Measurements from ENCODE around the gene EIF4EBP2. TPM values are rescaled to one million over a fixed set of nuclear protein-coding genes. Genes with fewer than 3 reads are reported as not detected.
A peak's percentile ranks its signal among the peaks of the same experiment; 100 is the strongest.

The EIF4EBP2 gene
- total and polyA plus RNA-seq, 4 donors = 25.7 to 70.0 (median 33.0) TPM

DNA sequence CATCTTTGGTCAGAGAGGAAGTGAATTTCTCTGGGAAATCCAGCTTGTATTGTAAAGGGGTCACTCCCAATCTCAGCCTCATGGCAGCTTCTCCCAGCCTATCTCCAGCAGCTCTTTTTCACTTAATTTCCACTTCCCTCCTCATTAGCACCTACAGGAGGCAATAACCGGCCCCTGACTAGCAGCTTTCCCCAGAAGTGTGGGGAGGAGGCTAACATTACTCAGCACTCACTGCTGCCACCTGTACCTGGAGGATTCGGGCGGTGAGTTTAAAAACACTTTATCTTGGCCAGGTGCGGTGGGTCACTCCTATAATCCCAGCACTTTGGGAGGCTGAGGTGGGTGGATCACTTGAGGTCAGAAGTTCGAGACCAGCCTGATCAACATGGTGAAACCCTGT is 33.8 kb downstream of the EIF4EBP2 start (continued):
- TF ChIP-seq, protein P1, sequence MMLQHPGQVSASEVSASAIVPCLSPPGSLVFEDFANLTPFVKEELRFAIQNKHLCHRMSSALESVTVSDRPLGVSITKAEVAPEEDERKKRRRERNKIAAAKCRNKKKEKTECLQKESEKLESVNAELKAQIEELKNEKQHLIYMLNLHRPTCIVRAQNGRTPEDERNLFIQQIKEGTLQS (IDR thresholded peaks at IDR 0.05) = no peak
- no peak for TF ChIP-seq HNF4G (IDR thresholded peaks at IDR 0.05)
- TF ChIP-seq HNF4A (conservative IDR thresholded peaks at IDR 0.05) = no peak
- no peak for TF ChIP-seq TAF1 (conservative IDR thresholded peaks at IDR 0.05)

- DNase-seq (ENCODE audit: low spot score) = no peak
- Histone ChIP-seq H3K27ac (ENCODE audit: low read depth in 1 of 2, low read length in 2 of 2) (no peak overlapping the region), H3K4me3 (ENCODE audit: low read depth in 1 of 3, low read length in 3 of 3) (peak overlapping the region in 1 of 3 donors; percentile 15), H3K4me1 (ENCODE audit: control insufficient read depth in 4 of 4, insufficient read depth in 4 of 4, low read length in 3 of 4) (peaks cover 3 to 14% (median 9%) of the 10 kb centered on the region in 4 donors), H3K36me3 (ENCODE audit: control insufficient read depth in 4 of 4, insufficient read depth in 3 of 4, low read depth in 1 of 4, low read length in 3 of 4) (no peaks in the 10 kb centered on the region), H3K9me3 (ENCODE audit: control insufficient read depth in 4 of 4, low read length in 3 of 4) (no peaks in the 10 kb centered on the region), H3K27me3 (ENCODE audit: control insufficient read depth in 4 of 4, insufficient read depth in 4 of 4, low read length in 3 of 4) (peaks cover 3 to 7% (median 5%) of the 10 kb centered on the region in 4 donors), H3K9ac (ENCODE audit: low read depth in 1 of 2, low read length in 2 of 2) (no peak overlapping the region)
- TF ChIP-seq HNF4A (conservative IDR thresholded peaks at IDR 0.05) = no peak
- TF ChIP-seq, protein P2, sequence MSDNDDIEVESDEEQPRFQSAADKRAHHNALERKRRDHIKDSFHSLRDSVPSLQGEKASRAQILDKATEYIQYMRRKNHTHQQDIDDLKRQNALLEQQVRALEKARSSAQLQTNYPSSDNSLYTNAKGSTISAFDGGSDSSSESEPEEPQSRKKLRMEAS (IDR thresholded peaks at IDR 0.05) = no peak
- no peak for TF ChIP-seq HNF4G (IDR thresholded peaks at IDR 0.05)
- TF ChIP-seq NR2F2 (IDR thresholded peaks at IDR 0.05) = no peak
- TF ChIP-seq TAF1 (conservative IDR thresholded peaks at IDR 0.05) = no peak
- no peak for TF ChIP-seq GABPA (IDR thresholded peaks at IDR 0.05 in 1 of 2, conservative IDR thresholded peaks at IDR 0.05 in 1 of 2)
- WGBS = 6% methylated on average over 69 of the region's 69 CpGs
Measured at GRCh38 chr10:70440296-70441160, 36.6 kb downstream of the EIF4EBP2 start.

- Histone ChIP-seq H3K9ac (ENCODE audit: low read depth in 1 of 2, low read length in 2 of 2) (no peak within 1 kb of the TSS), H3K36me3 (ENCODE audit: control insufficient read depth in 4 of 4, insufficient read depth in 3 of 4, low read depth in 1 of 4, low read length in 3 of 4) (no peaks in the 10 kb centered on the region), H3K4me1 (ENCODE audit: control insufficient read depth in 4 of 4, insufficient read depth in 4 of 4, low read length in 3 of 4) (peaks cover 3 to 18% (median 16%) of the 10 kb centered on the region in 4 donors), H3K27me3 (ENCODE audit: control insufficient read depth in 4 of 4, insufficient read depth in 4 of 4, low read length in 3 of 4) (peaks cover 3 to 7% (median 5%) of the 10 kb centered on the region in 4 donors), H3K27ac (ENCODE audit: low read depth in 1 of 2, low read length in 2 of 2) (no peak within 1 kb of the TSS), H3K4me3 (ENCODE audit: low read depth in 1 of 3, low read length in 3 of 3) (peak within 1 kb of the TSS in 1 of 3 donors; percentile 15), H3K9me3 (ENCODE audit: control insufficient read depth in 4 of 4, low read length in 3 of 4) (no peaks in the 10 kb centered on the region)
- WGBS = 13% methylated on average over 60 of the region's 60 CpGs
- TF ChIP-seq, protein P3, sequence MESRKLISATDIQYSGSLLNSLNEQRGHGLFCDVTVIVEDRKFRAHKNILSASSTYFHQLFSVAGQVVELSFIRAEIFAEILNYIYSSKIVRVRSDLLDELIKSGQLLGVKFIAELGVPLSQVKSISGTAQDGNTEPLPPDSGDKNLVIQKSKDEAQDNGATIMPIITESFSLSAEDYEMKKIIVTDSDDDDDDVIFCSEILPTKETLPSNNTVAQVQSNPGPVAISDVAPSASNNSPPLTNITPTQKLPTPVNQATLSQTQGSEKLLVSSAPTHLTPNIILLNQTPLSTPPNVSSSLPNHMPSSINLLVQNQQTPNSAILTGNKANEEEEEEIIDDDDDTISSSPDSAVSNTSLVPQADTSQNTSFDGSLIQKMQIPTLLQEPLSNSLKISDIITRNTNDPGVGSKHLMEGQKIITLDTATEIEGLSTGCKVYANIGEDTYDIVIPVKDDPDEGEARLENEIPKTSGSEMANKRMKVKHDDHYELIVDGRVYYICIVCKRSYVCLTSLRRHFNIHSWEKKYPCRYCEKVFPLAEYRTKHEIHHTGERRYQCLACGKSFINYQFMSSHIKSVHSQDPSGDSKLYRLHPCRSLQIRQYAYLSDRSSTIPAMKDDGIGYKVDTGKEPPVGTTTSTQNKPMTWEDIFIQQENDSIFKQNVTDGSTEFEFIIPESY (IDR thresholded peaks at IDR 0.05) = no peak
- TF ChIP-seq HNF4A (conservative IDR thresholded peaks at IDR 0.05) = no peak
- no peak for TF ChIP-seq EGR1 (IDR thresholded peaks at IDR 0.05; ENCODE audit: low read depth in 2 of 2)
- no peak for TF ChIP-seq RAD21 (IDR thresholded peaks at IDR 0.05)
- no peak for TF ChIP-seq JUND (IDR thresholded peaks at IDR 0.05)
- no peak for TF ChIP-seq FOXA1 (IDR thresholded peaks at IDR 0.05)
- TF ChIP-seq, protein P4, sequence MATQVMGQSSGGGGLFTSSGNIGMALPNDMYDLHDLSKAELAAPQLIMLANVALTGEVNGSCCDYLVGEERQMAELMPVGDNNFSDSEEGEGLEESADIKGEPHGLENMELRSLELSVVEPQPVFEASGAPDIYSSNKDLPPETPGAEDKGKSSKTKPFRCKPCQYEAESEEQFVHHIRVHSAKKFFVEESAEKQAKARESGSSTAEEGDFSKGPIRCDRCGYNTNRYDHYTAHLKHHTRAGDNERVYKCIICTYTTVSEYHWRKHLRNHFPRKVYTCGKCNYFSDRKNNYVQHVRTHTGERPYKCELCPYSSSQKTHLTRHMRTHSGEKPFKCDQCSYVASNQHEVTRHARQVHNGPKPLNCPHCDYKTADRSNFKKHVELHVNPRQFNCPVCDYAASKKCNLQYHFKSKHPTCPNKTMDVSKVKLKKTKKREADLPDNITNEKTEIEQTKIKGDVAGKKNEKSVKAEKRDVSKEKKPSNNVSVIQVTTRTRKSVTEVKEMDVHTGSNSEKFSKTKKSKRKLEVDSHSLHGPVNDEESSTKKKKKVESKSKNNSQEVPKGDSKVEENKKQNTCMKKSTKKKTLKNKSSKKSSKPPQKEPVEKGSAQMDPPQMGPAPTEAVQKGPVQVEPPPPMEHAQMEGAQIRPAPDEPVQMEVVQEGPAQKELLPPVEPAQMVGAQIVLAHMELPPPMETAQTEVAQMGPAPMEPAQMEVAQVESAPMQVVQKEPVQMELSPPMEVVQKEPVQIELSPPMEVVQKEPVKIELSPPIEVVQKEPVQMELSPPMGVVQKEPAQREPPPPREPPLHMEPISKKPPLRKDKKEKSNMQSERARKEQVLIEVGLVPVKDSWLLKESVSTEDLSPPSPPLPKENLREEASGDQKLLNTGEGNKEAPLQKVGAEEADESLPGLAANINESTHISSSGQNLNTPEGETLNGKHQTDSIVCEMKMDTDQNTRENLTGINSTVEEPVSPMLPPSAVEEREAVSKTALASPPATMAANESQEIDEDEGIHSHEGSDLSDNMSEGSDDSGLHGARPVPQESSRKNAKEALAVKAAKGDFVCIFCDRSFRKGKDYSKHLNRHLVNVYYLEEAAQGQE (IDR thresholded peaks at IDR 0.05) = no peak
- no peak for TF ChIP-seq GABPA (IDR thresholded peaks at IDR 0.05 in 1 of 2, conservative IDR thresholded peaks at IDR 0.05 in 1 of 2)
- TF ChIP-seq, protein P1 (IDR thresholded peaks at IDR 0.05) = no peak
- TF ChIP-seq RXRA (IDR thresholded peaks at IDR 0.05) = no peak
- TF ChIP-seq, protein P5, sequence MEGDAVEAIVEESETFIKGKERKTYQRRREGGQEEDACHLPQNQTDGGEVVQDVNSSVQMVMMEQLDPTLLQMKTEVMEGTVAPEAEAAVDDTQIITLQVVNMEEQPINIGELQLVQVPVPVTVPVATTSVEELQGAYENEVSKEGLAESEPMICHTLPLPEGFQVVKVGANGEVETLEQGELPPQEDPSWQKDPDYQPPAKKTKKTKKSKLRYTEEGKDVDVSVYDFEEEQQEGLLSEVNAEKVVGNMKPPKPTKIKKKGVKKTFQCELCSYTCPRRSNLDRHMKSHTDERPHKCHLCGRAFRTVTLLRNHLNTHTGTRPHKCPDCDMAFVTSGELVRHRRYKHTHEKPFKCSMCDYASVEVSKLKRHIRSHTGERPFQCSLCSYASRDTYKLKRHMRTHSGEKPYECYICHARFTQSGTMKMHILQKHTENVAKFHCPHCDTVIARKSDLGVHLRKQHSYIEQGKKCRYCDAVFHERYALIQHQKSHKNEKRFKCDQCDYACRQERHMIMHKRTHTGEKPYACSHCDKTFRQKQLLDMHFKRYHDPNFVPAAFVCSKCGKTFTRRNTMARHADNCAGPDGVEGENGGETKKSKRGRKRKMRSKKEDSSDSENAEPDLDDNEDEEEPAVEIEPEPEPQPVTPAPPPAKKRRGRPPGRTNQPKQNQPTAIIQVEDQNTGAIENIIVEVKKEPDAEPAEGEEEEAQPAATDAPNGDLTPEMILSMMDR (IDR thresholded peaks at IDR 0.05; ENCODE audit: low read depth, low read length, missing input control) = no peak
- no peak for TF ChIP-seq NR2F2 (IDR thresholded peaks at IDR 0.05)
- TF ChIP-seq SP1 (IDR thresholded peaks at IDR 0.05) = no peak
- TF ChIP-seq TAF1 (conservative IDR thresholded peaks at IDR 0.05) = no peak
- TF ChIP-seq FOXA2 (IDR thresholded peaks at IDR 0.05) = no peak
- TF ChIP-seq, protein P2 (IDR thresholded peaks at IDR 0.05) = no peak
- no peak for TF ChIP-seq HNF4G (IDR thresholded peaks at IDR 0.05)
- TF ChIP-seq YY1 (IDR thresholded peaks at IDR 0.05) = no peak
- no peak for DNase-seq (ENCODE audit: low spot score)
Measured at GRCh38 chr10:70441161-70441894, 37.4 kb downstream of the EIF4EBP2 start, which contains the start of gene NODAL. TSS of gene NODAL (minus strand) at chr10:70441681. CDS start at chr10:70441667, 14 bp downstream.
